GM19438 (cell line): ENCODE results near the gene RPL27.
"Not testable (repeated sequence)": the region's sequence is repeated elsewhere in the genome, so short reads cannot be mapped to it uniquely, and the experiment has no call there.

ENCODE experiments used
- ATAC-seq: cut with Tn5 transposase; IDR thresholded peaks from one replicate; pipeline ENCODE4 v1.9.1; 2021; ENCODE audit warnings: low read depth; ENCODE audit not compliant: unreplicated experiment

Gene RPL27

DNA sequence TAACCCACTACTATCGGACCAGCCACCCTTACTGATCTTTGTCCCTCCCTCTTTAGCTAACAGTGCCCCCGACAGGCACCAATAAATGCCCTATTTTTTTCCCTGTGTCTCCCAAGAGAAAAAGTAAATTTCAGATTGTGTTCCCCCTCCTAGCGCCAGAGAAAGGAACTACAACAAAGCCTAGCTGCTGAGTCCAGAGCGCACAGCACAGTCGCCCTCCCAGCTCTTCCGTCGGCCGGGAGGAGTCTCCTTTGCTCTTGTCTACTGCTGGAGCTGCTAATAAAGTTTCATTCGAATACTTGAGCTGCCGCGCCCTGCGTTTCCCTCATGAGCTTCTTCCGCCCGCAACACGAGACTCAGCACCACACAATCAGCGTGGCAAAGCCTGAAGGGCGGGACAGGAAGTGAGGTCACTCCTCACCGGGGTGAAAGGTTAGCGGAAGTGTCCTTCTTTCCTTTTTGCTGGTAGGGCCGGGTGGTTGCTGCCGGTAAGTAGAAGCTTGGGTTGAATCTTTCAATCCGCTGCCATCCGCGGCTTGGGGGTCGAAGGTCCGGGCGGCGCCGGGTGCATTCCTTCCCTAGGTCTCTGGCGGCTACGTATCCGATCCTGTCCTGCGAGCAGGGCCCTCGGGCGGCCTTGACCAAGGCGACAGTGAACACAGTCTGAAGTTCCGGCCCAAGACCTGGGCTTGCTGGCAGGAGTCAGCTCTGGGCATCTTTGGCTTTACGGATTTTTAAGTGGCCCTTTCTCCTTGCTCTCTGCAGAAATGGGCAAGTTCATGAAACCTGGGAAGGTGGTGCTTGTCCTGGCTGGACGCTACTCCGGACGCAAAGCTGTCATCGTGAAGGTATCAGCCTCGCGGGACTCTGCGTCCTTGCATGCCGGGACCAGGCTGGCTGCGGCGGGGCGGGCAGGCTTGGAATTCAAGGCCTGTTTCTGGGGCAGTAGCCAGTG is at the start of gene RPL27:
TSS of gene RPL27 (plus strand) at position 436 of the 955 bp plus-strand sequence. CDS start at position 768, 332 bp downstream.
- ATAC-seq, result peak; percentile 89

DNA sequence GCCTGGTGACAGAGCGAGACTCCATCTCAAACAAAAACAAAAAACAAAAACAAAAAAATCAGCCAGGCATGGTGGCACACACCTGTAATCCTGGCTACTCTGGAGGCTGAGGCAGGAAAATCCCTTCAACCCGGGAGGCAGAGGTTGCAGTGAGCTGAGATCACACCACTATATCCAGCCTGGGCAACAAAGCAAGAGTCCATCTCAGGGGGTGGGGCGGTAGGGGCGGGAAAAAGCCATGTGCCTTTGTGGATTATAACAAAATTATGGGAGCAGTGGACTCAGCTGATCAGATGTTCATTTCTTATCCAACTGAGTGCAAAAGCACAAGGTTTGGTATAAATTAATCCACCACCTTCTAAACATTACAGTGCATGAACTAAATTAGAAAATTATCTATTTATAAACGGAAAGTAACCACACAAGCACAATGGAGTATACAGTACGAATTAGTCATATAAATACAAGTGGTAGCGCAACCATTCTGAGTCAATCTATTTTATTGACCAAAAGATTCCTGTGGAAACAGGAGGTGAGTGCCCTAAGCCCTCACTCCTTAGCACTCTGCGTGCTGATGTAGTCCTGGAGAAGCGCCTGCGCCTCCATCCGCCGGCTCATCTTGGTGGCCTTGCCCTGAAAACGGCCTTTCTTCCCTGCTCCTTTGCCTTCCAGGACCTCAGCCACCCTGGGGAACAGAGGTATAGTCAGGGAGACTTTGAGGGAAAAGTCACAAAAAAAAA is 48.0 kb upstream of the RPL27 start:
- no peak for ATAC-seq

DNA sequence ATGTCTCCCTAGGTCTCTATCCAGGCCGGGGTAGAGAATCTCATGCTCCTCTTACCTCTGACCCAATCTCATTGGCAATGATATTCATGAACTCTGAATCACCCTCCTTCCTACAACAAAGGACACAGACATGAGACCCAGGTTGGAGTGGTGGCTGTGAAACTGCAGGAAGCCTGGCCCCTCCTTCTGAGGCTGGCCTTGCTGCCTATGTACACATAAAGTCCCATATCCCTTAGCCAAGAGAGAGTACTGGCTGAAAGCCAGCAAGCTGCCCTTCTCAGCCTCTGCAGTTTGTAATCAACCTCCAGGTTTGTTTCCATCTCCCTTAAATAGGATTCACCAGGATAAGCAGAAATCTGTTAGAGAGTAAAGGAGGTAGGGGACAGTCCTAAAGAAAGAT is 44.5 kb upstream of the RPL27 start:
- ATAC-seq, result no peak

DNA sequence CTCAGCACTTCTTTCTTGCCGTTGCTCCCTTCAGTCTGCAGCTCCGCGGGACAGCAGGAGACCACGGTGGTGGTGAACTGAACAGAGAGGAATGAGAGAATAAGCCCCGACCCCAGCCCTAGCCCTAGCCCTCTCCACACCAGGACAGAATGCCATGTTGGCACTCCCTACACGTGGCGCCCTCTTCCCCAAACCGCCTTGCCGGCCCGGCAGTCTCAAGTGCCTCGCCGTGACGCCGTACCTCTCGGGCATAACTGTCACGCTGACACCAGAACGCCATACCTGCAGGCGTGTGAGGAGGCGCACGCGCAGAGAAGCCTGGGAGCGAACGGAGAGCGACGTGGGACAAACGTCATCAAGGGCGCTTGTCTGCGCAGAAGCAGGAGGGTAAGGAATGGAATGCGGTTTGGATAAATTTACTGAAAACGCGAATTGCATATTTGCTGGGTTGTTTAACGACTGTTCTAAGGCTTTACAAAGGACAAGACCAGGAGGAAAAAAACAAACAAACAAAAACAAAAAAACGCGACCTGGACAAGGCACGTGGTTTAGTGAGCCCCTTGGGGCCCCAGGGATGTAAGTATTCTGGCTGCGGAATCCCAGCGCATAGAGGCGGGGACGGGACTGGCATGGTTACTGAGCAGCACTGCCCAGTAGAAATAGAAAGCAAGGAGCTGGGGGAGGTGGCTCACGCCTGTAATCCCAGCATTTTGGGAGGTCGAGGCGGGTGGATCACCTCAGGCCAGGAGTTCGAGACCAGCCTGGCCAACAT is 33.9 kb upstream of the RPL27 start, which contains the start of gene AARSD1:
TSS of gene AARSD1 (minus strand) at position 294 of the 772 bp plus-strand sequence. CDS start at position 280, 14 bp downstream.
- ATAC-seq, result peak; percentile 64

DNA sequence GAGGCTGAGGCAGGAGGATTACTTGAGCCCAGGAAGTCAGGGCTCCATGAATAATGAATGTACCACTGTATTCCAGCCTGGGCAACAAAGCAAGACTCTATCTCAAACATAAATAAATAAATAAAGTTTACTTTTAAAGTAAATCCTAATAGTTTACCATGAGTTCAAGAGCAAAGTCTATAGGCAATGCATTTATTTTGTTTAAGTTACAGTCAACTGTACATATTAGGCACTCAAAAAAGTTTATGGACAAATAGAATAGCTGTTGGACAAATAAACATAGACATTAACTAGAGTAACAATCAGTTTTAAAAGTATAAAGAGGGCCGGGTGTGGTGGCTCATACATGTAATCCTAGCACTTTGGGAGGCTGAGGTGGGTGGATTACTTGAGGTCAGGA is 30.3 kb upstream of the RPL27 start:
- ATAC-seq, result no peak

DNA sequence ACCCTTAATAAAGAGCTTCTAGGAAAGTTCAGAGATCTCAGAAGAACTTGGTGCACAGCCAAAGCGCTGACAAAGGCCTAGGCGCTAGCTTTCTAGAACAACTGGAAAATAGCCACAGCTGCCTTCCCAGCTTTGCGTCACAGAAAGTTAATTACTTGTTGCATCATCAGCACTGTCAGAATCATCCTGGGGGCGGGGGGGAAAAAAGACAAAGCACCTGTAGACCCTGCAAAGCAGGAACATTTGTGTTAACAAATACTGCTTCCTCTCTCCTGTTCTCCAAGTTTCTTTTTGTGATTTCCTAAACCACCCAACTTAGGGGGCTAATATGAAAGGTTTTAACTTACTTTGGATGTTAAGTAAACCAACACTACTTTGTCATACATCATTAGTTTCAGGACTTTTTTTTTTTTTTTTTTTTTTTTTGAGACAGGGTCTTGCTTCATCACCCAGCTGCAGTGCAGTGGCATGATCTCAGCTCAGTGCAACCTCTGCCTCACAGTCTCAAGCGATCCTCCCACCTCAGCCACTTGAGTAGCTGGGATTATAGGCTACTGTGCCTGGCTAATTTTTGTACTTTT is 29.1 kb upstream of the RPL27 start:
- ATAC-seq, result no peak

DNA sequence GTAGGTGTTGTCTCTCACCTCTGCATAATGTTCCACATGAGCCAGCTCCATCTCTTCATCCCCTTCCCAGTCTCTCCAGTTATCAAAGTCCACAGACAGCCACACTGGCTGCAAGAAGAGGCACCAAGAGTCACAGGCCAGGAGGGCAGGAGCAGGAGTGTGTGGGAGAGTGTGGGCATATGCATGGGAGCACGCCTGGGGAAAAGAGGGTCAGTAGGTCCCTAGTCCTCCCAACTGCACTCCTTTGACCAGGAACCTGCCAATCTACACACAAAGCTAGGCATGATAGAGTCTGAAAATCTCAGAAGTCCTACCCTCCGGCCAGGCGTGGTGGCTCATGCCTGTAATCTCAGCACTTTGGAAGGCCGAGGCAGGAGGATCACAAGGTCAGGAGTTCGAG is 26.6 kb upstream of the RPL27 start:
- ATAC-seq, result no peak

DNA sequence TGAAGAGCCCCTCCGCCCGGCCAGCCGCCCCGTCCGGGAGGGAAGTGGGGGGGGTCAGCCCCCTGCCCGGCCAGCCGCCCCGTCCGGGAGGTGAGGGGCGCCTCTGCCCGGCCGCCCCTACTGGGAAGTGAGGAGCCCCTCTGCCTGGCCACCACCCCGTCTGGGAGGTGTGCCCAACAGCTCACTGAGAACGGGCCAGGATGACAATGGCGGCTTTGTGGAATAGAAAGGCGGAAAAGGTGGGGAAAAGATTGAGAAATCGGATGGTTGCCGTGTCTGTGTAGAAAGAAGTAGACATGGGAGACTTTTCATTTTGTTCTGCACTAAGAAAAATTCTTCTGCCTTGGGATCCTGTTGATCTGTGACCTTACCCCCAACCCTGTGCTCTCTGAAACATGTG is 24.9 kb upstream of the RPL27 start:
- ATAC-seq, result not testable (repeated sequence)

DNA sequence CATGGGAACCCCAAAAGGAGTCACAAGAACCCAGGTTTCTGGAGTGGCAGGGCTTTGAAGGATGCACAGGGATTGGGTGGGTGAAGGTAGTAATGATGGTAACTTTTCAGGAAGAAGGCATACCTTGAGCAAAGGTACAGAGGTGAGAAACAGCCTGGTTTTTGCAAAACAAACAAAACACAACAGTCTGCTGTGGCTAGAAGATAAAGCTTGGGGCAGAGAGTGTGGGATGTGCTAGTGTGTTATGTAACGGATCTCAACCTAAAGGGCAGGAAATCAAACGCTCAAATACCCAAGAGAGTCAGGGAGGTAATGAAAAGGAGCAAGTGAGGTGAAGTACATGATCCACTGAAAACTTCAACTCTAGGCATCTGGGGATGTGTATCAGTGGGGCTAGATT is 23.0 kb upstream of the RPL27 start:
- ATAC-seq, result no peak

DNA sequence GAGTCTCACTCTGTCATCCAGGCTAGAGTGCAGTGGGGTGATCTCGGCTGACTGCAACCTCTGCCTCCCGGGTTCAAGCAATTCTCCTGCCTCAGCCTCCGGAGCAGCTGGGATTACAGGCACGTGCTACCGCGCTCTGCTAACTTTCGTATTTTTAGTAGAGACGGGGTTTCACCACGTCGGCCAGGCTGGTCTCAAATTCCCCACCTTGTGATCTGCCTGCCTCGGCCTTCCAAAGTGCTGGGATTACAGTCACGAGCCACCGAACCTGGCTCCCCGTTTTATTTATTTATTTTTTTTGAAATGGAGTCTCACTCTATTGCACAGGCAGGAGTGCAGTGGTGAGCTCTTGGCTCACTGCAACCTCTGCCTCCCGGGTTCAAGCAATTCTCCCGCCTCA is 22.5 kb upstream of the RPL27 start:
- not testable (repeated sequence) for ATAC-seq

DNA sequence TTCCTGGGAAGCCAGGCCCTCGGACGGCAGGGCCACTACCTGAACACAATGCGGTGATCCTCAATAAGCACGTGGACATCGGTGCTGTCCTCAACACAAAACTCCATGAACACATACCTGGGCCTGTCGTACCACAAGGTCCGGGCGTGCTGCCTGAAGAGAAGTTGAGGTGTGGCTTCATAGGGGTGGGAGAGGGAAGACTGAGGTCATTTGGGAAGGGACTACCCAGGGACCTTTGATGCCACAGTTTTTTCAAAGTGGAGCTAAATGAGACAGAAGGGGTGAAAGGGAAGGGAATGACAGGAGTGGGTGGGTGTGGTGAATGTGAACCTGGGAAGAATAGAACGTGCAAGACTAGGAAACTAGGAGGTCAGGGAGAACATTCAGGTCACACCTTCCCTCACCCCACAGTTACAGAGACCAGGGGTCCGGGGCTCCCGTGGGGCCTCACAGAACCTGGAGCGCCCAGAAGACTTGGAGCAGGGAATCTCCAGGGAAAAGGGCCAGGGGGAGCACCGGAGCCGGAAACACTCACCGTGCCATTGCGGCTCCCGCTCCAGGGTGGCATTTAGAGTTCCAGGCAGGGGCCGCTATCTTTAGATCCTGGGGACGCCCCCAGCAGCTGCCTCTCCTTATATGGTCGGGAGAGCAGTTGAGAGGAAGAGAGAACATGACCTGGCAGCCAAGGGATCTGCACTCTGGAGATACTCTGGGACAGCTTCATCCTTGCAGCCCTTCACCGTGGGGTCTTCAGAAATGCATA is 18.5 kb upstream of the RPL27 start, which contains the start of gene PTGES3L:
TSS of gene PTGES3L (minus strand) at position 570 of the 763 bp plus-strand sequence. CDS start at position 543, 27 bp downstream.
- no peak for ATAC-seq

DNA sequence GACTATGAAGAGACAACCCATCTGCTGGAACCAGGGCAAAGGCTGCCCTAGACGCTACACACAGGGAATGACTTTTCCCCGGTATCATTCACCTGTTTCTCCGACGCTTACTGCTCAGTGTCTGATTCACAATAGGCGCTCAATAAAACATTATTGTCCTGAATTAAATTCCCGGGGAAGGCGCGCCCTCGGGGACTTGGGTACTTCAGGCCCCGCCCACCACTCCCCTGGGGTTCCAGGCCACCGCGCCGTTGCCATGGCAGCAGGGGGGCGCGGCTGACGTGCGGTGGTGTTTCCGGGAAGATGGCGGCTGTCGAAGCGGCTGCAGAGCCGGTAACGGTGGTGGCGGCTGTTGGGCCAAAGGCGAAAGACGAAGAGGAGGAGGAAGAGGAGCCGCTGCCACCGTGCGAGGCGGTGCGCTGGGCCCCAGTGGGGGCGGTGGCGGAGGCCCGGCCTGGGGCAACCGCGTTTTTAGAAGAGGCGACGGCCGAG is 17.9 kb upstream of the RPL27 start, which contains the start of gene RUNDC1:
TSS of gene RUNDC1 (plus strand) at position 292 of the 492 bp plus-strand sequence. CDS start at position 304, 12 bp downstream.
- ATAC-seq, result peak; percentile 56

DNA sequence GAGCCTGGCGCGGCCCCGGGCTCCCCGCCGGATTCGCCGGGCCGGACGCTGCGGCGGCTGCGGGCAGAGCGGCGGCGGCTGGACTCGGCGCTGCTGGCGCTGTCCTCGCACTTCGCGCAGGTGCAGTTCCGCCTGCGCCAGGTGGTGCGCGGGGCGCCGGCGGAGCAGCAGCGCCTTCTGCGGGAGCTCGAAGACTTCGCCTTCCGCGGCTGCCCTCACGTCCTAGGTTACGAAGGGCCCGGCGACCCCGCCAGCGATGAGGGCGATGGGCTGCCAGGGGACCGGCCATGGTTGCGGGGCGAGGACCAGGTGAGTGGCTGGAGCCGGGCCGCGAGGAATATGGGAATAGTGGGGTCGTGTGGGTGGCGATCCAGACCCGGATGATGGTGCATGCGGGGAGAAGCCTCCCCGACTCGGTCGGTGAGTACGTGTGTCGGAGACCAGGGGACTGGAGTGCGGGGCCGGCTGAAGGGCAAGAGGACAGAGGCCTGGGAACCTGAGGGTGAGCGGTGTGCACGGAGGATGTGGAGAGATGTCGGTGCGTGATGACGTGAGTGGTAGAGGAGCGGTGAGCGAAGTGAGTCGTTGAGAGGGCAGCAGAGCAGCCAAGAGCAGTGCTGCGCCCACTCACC is 17.3 kb upstream of the RPL27 start:
- peak; percentile 37 for ATAC-seq

DNA sequence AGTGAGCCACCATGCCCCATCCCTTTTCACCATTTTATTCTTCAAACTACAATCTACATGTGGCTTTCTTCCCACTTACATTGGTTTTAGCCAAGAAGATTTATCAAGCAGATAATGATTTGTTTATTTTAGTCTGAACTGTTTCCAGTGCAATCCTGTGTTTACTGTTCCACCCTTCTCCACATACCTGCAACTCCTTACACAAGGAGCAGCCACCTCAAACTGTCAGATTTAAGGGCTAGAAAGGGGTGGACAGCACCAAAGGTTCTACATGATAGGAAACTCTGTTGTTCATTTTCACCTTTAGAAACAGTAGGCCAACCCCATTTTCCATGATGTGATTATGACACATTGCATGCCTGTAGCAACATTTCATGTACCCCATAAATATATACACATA is 16.0 kb upstream of the RPL27 start:
- ATAC-seq, result no peak

DNA sequence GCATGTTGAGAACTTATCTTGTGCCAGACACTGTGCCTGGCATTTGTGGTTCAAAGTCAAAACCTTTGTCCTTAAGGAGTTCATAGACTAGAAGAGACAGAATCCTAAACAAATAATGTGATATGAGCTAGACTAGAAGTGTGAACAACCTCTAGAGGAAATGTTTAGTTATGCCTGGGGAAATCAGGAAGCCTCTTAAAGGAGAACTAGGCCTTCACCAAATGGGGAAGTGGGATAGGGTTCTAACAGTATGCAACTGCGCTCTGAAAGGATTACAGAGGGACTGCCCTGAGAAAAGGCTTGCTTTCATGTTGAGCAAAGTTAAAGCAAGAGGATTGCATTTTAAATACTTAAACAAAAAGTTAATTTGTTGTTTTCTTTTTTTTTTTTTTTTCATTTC is 13.0 kb upstream of the RPL27 start:
- ATAC-seq, result no peak

DNA sequence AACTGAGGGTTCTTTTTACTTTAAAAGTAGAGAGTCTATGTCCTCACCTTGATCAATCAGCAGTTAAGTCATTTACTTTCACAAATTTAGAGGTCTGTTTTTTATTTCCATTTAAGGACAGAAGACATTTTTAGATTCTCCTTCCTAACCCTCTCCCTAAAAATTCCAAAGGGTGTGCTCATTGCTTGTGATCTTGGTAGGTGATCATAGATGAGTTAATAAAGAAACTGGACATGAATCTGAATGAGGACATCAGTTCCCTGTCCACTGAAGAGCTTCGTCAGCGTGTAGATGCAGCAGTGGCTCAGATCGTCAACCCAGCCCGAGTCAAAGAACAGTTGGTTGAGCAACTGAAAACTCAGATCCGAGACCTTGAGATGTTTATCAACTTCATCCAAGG is 9.1 kb upstream of the RPL27 start:
- ATAC-seq, result no peak

DNA sequence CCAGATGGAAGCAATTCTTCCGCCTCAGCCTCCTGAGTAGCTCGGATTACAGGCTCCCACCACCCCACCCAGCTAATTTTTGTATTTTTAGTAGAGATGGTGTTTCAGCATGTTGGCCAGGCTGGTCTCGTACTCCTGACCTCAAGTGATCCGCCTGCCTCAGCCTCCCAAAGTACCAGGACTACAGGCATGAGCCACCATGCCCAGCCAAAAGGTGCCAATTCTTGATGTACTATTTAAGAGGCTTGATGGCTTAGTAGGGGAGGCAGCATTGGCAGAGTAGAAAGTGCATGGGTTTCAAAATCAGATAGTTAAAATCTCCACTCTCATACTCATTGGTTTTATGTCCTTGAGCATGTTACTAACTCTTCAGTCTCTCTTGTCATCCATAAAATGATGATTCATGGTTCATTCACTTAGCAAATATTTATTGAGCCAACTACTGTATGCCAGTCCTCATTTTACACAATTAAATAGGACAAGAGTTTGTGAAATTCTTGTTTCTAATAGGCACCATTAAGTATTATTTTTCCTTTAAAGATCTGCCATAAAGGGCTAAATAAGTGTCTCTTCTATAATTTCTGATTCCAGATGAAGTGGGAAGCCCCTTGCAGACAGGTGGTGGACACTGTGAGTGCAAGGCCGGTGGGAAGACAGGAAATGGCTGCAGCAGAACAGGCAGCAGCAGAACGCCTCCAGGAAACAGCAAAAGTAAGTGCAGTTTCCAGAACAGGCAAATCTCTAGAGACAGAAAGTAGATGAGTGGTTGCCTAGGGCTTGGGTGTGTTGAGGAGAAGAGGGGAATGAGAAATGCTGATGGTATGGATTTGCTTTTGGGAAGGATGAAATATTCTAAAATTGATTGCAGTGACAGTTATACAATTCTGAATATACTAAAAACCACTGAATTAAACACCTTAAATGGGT is 8.2 kb upstream of the RPL27 start:
- ATAC-seq, result no peak

DNA sequence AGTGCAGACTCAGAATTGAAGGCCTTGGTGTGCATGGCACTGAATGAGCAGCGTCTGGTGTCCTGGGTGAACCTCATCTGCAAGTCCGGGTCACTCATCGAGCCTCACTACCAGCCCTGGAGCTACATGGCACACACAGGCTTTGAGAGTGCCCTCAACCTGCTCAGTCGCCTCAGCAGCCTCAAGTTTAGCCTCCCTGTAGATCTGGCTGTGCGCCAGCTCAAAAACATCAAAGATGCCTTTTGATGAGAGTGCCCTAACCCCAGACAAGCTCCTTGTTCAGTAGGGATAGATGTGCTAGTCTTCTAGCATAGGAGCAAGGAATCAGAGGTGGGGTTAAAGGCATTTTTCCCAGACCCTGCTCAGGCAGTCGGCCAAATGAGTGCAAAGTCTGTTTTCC is 6.7 kb upstream of the RPL27 start:
- ATAC-seq, result no peak
